Measurements from ENCODE around the gene WDR26. TPM values are rescaled to one million over a fixed set of nuclear protein-coding genes. Genes with fewer than 3 reads are reported as not detected.

Gene WDR26
- total RNA-seq, 3 donors from 2014 or later = 64.4 to 86.3 (median 67.4) TPM

DNA sequence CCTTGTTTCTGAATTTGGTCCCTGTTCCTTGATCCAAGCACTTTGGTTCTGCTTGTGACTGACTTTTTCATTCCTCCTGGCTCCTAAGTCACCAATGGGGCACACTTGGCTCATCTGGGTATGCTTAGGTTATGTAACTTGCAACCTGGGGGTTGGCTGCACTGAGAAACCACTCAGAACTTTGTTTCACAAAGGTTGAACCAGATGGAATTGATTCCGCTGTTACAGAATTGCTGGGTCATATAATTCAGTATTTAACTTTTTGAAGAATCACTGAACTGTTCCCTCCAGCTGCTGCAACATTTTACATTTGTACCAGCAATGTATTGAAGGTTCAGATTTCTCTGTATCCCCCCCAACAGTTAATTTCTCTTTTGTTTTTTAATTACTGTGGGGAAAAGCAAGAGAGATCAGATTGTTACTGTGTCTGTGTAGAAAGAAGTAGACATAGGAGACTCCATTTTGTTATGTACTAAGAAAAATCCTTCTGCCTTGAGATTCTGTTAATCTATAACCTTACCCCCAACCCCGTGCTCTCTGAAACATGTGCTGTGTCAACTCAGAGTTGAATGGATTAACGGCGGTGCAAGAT lies 95.1 kb downstream of the WDR26 start:
- intact Hi-C loops (cut with DNase I, micrococcal nuclease) = loop anchor here in 1 of 2 donors (10.0 kb wide), 1 partner anchor 85 kb away; no protein-coding TSS in a partner anchor
- ATAC-seq (no peak), DNase-seq (no peak)
- Histone ChIP-seq H3K4me1 (ENCODE audit: low read depth) (no peaks in the 10 kb centered on the region), H3K9me3 (peaks cover 14% of the 10 kb centered on the region), H3K36me3 (ENCODE audit: low read depth) (no peaks in the 10 kb centered on the region), H3K4me3 (no peak overlapping the region)
- TF ChIP-seq, protein P1, sequence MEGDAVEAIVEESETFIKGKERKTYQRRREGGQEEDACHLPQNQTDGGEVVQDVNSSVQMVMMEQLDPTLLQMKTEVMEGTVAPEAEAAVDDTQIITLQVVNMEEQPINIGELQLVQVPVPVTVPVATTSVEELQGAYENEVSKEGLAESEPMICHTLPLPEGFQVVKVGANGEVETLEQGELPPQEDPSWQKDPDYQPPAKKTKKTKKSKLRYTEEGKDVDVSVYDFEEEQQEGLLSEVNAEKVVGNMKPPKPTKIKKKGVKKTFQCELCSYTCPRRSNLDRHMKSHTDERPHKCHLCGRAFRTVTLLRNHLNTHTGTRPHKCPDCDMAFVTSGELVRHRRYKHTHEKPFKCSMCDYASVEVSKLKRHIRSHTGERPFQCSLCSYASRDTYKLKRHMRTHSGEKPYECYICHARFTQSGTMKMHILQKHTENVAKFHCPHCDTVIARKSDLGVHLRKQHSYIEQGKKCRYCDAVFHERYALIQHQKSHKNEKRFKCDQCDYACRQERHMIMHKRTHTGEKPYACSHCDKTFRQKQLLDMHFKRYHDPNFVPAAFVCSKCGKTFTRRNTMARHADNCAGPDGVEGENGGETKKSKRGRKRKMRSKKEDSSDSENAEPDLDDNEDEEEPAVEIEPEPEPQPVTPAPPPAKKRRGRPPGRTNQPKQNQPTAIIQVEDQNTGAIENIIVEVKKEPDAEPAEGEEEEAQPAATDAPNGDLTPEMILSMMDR (IDR thresholded peaks at IDR 0.05) = no peak

DNA sequence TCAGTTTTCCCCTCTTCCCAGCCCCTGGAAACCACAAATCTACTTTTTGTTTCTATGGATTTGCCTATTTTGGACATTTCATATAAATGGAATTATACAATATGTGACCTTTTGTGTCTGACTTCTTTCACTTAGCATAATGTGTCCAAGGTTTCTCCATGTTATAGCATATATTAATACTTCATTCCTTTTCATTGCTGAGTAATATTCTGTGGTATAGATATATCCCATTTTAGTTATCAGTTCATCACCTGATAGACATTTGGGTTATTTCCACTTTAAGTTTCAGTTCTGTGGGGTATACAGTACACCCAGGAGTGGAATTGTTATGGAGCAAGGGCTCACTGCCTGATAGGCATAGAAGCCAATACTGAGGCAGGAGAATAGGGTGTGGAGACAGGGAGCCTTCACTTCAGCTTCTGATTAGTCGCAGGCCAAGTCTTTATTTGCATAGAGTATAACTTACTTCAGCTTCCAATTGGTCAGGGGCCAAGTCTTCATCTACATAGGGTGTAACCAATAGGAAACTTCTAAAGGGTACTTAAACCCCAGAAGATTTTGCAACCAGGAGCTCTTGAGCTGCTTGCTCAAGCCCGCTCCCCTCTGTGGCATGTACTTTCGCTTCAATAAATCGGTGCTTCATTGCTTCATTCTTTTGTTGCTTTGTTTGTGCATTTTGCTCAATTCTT lies 96.3 kb downstream of the WDR26 start:
- Histone ChIP-seq H3K4me1 (ENCODE audit: low read depth) (no peaks in the 10 kb centered on the region), H3K4me3 (no peak overlapping the region), H3K36me3 (ENCODE audit: low read depth) (no peaks in the 10 kb centered on the region), H3K9me3 (peaks cover 2% of the 10 kb centered on the region)
- intact Hi-C loops (cut with DNase I, micrococcal nuclease) = loop anchor here in 1 of 2 donors (10.0 kb wide), 1 partner anchor 83 kb away; no protein-coding TSS in a partner anchor
- ATAC-seq (peak; percentile 57), DNase-seq (no peak)
- TF ChIP-seq, protein P1 (IDR thresholded peaks at IDR 0.05) = no peak

Small RNA genes within 50 kb of the gene (microRNA-seq; reads per million reads assigned to microRNA genes)
- 0.93 reads per million for gene MIR4742

Other genes starting within 250 kb of the WDR26 start
- gene NVL, start 104.6 kb downstream of the WDR26 start, total RNA-seq = 10 to 100 TPM; 32.2 to 45.6 (median 34.7) TPM
- gene CNIH4, start 77.9 kb downstream of the WDR26 start, total RNA-seq = 10 to 100 TPM; 53.3 to 60.5 (median 54.7) TPM
- 1 to 10 TPM; 1.0 to 2.5 (median 1.1) TPM for gene CNIH3, start 181.5 kb upstream of the WDR26 start, total RNA-seq

All from mucosa of descending colon (tissue), 3 donors.